ENCODE data around the gene MACROD2.

- no peak for TF ChIP-seq CTCF (conservative IDR thresholded peaks at IDR 0.05; ENCODE audit: low read depth in 2 of 2)
- no peak for TF ChIP-seq CREB1 (CRISPR knock-in tag; IDR thresholded peaks at IDR 0.05; ENCODE audit: low read depth)
- TF ChIP-seq POLR2AphosphoS5 (IDR thresholded peaks at IDR 0.05; ENCODE audit: low read depth), result no peak
- TF ChIP-seq JUNB (IDR thresholded peaks at IDR 0.05; ENCODE audit: unreplicated experiment), result no peak
- TF ChIP-seq EZH2phosphoT487 (IDR thresholded peaks at IDR 0.05; ENCODE audit: unreplicated experiment), result no peak
- TF ChIP-seq EZH2 (IDR thresholded peaks at IDR 0.05; ENCODE audit: low read depth, unreplicated experiment), result no peak
- no peak for TF ChIP-seq ZNF114 (CRISPR knock-in tag; IDR thresholded peaks at IDR 0.05)
- TF ChIP-seq REST (IDR thresholded peaks at IDR 0.05; ENCODE audit: unreplicated experiment), result no peak
Measured at GRCh38 chr20:16030253-16030652, 2034.9 kb downstream of the MACROD2 start.

All from GM23338 (cell line).